H9 (cell line): Measurements from ENCODE around the gene FAT3. TPM values are rescaled to one million over a fixed set of nuclear protein-coding genes. Genes with fewer than 3 reads are reported as not detected.

Experiments used
- DNase-seq: peaks from one replicate; pipeline ENCODE4 v3.0.0-alpha.2; 2017
- H2AFZ ChIP-seq: one replicate; pipeline ENCODE4 v1.6.1; 2013; ENCODE audit warnings: mild to moderate bottlenecking, low read length, control low read depth, moderate library complexity
- H2AK5ac ChIP-seq: 2 replicates; pipeline ENCODE4 v1.6.1; 2013; ENCODE audit warnings: low read length, control low read depth, mixed read lengths; ENCODE audit not compliant: insufficient read length
- H2BK120ac ChIP-seq: one replicate; pipeline ENCODE4 v1.6.1; 2013; ENCODE audit warnings: low read depth, mild to moderate bottlenecking, low read length, control low read depth, inconsistent platforms; ENCODE audit not compliant: poor library complexity, severe bottlenecking
- H2BK12ac ChIP-seq: 2 replicates; pipeline ENCODE4 v1.6.1; 2013; ENCODE audit warnings: low read length, control low read depth, mixed read lengths, low read depth; ENCODE audit not compliant: insufficient read length
- H2BK15ac ChIP-seq: 2 replicates; pipeline ENCODE4 v1.6.1; 2013; ENCODE audit warnings: low read depth, low read length, control low read depth
- H2BK20ac ChIP-seq: one replicate; pipeline ENCODE4 v1.6.1; 2013; ENCODE audit warnings: low read depth, mild to moderate bottlenecking, low read length, control low read depth, inconsistent platforms; ENCODE audit not compliant: poor library complexity, severe bottlenecking
- H2BK5ac ChIP-seq: 2 replicates; pipeline ENCODE4 v1.6.1; 2013; ENCODE audit warnings: low read length, control low read depth, mixed read lengths; ENCODE audit not compliant: insufficient read length
- H3K14ac ChIP-seq: 2 replicates; pipeline ENCODE4 v1.6.1; 2013; ENCODE audit warnings: low read length, control low read depth; ENCODE audit not compliant: insufficient read depth
- H3K18ac ChIP-seq: 2 replicates; pipeline ENCODE4 v1.6.1; 2013; ENCODE audit warnings: low read depth, mild to moderate bottlenecking, mixed read lengths, low read length, control low read depth; ENCODE audit not compliant: insufficient read length
- H3K23ac ChIP-seq: 2 replicates; pipeline ENCODE4 v1.6.1; 2013; ENCODE audit warnings: low read length, control low read depth, mixed read lengths, low read depth; ENCODE audit not compliant: insufficient read length
- H3K23me2 ChIP-seq: 2 replicates; pipeline ENCODE4 v1.6.1; 2013; ENCODE audit warnings: low read depth, mild to moderate bottlenecking, mixed read lengths, low read length, control low read depth; ENCODE audit not compliant: insufficient read length, poor library complexity, severe bottlenecking
- H3K27ac ChIP-seq: 2 replicates; pipeline ENCODE4 v1.5.1; 2013; ENCODE audit warnings: low read length, control low read depth, mixed read lengths, low read depth; ENCODE audit not compliant: insufficient read length
- H3K27me3 ChIP-seq: 2 replicates; pipeline ENCODE4 v1.6.1; 2013; ENCODE audit warnings: low read length, control low read depth, inconsistent platforms; ENCODE audit not compliant: insufficient read depth
- H3K4ac ChIP-seq: 2 replicates; pipeline ENCODE4 v1.6.1; 2013; ENCODE audit warnings: low read depth, mild to moderate bottlenecking, control low read depth, inconsistent platforms, low read length, moderate library complexity
- H3K4me1 ChIP-seq: 2 replicates; pipeline ENCODE4 v1.6.1; 2013; ENCODE audit warnings: low read length, control low read depth, inconsistent platforms; ENCODE audit not compliant: insufficient read depth
- H3K4me2 ChIP-seq: 2 replicates; pipeline ENCODE4 v1.6.1; 2013; ENCODE audit warnings: low read length, control low read depth, mixed read lengths; ENCODE audit not compliant: insufficient read length, insufficient read depth
- H3K56ac ChIP-seq: 2 replicates; pipeline ENCODE4 v1.6.1; 2013; ENCODE audit warnings: low read depth, mild to moderate bottlenecking, mixed read lengths, low read length, control low read depth; ENCODE audit not compliant: insufficient read length
- H3K79me1 ChIP-seq: 2 replicates; pipeline ENCODE4 v1.6.1; 2013; ENCODE audit warnings: low read depth, mild to moderate bottlenecking, moderate library complexity, low read length, control low read depth, inconsistent platforms; ENCODE audit not compliant: insufficient read depth, poor library complexity, severe bottlenecking
- H3K79me2 ChIP-seq: 2 replicates; pipeline ENCODE4 v1.6.1; 2013; ENCODE audit warnings: low read length, control low read depth, inconsistent platforms; ENCODE audit not compliant: insufficient read depth
- H3K9ac ChIP-seq: 2 replicates; pipeline ENCODE4 v1.6.1; 2013; ENCODE audit warnings: low read length, control low read depth, mixed read lengths; ENCODE audit not compliant: insufficient read length; ENCODE audit errors: extremely low read depth
- H3K9me3 ChIP-seq: one replicate; pipeline ENCODE4 v1.6.1; 2013; ENCODE audit warnings: low read depth, low read length, inconsistent platforms; ENCODE audit not compliant: control insufficient read depth
- H3T11ph ChIP-seq: one replicate; pipeline ENCODE4 v1.6.1; 2013; ENCODE audit warnings: mild to moderate bottlenecking, low read length, control low read depth, inconsistent platforms
- H4K20me1 ChIP-seq: one replicate; pipeline ENCODE4 v1.6.1; 2013; ENCODE audit not compliant: control insufficient read depth, insufficient read length, insufficient read depth
- H4K5ac ChIP-seq: 2 replicates; pipeline ENCODE4 v1.6.1; 2013; ENCODE audit warnings: low read depth, mild to moderate bottlenecking, mixed read lengths, low read length, control low read depth; ENCODE audit not compliant: insufficient read length
- H4K8ac ChIP-seq: replicated peaks from 2 replicates; pipeline ENCODE4 v1.6.1; 2013; ENCODE audit warnings: low read length, control low read depth, mixed read lengths, low read depth; ENCODE audit not compliant: insufficient read length
- H4K91ac ChIP-seq: 2 replicates; pipeline ENCODE4 v1.6.1; 2013; ENCODE audit warnings: low read depth, mild to moderate bottlenecking, moderate library complexity, mixed read lengths, low read length, control low read depth; ENCODE audit not compliant: insufficient read length
- H3K27ac Mint-ChIP-seq, 3 experiments: 2 replicates in 2 of 3; 3 replicates in 1 of 3; pipeline ENCODE4 v1.8.0; 2020 to 2021; ENCODE audit warnings: mixed read lengths in 3 of 3, mild to moderate bottlenecking in 1 of 3, moderate library complexity in 1 of 3
- H3K27me3 Mint-ChIP-seq: 2 replicates; pipeline ENCODE4 v1.8.0; 2021; ENCODE audit warnings: low read depth, mild to moderate bottlenecking, moderate library complexity, mixed read lengths
- H3K36me3 Mint-ChIP-seq, 3 experiments: 2 replicates in 2 of 3; 3 replicates in 1 of 3; pipeline ENCODE4 v1.8.0; 2020 to 2021; ENCODE audit warnings: low read depth in 3 of 3, mixed read lengths in 3 of 3; ENCODE audit not compliant: insufficient read depth in 1 of 3
- H3K4me1 Mint-ChIP-seq, 2 experiments: 2 replicates each; pipeline ENCODE4 v1.8.0; 2020; ENCODE audit warnings: mixed read lengths in 2 of 2
- H3K4me3 Mint-ChIP-seq, 2 experiments: 2 replicates in 1 of 2; 3 replicates in 1 of 2; pipeline ENCODE4 v1.8.0; 2020 to 2021; ENCODE audit warnings: mild to moderate bottlenecking in 2 of 2, mixed read lengths in 2 of 2, moderate library complexity in 1 of 2
- H3K9me3 Mint-ChIP-seq, 2 experiments: 2 replicates in 1 of 2; 3 replicates in 1 of 2; pipeline ENCODE4 v1.8.0; 2020; ENCODE audit warnings: mild to moderate bottlenecking in 2 of 2, mixed read lengths in 2 of 2, moderate library complexity in 1 of 2
- CTCF ChIP-seq: fragments of 200-600 bp; sonication (generic); conservative IDR thresholded peaks from 3 replicates; pipeline ENCODE4 v1.8.0; 2021; ENCODE audit warnings: antibody characterized with exemption, mild to moderate bottlenecking
- WGBS: extraction: QIAGEN DNeasy Blood & Tissue Kit; methylation state at CpG from one replicate; pipeline ENCODE4 v1.1.7; 2013; ENCODE audit warnings: missing lambda C conversion rate, low lambda C conversion rate, mixed read lengths; ENCODE audit not compliant: insufficient read length; ENCODE audit errors: extremely low coverage; 5-methylcytosine and 5-hydroxymethylcytosine counted together
- total RNA-seq: library from RNA; stranded (reverse); gene quantifications from 2 replicates; pipeline ENCODE4 v1.2.1, GENCODE V29; 2021

The FAT3 gene
- total RNA-seq, 1 experiment from 2014 or later: 19.1 TPM

GRCh38 chr11:92245700-92246271, 21.2 kb downstream of the FAT3 start:
- H3K18ac ChIP-seq: no peak overlapping the region
- no peak overlapping the region for H2AK5ac ChIP-seq
- H2BK5ac ChIP-seq: no peak overlapping the region
- H4K91ac ChIP-seq: no peak overlapping the region
- H3K23ac ChIP-seq: no peak overlapping the region
- H3K79me1 ChIP-seq: peaks cover 9% of the 10 kb centered on the region
- 0 out of 2 replicates have a peak overlapping the region, but pooled peaks have one; percentile 8 for H3K14ac ChIP-seq
- H3K27ac Mint-ChIP-seq: no peak overlapping the region
- no peak overlapping the region for H3K56ac ChIP-seq
- H3K23me2 ChIP-seq: no peaks in the 10 kb centered on the region
- WGBS: no CpG with 5 or more reads among the region's 5 CpGs
- no peak for TF ChIP-seq CTCF
- H3K4me1 ChIP-seq: peaks cover 18% of the 10 kb centered on the region
- peaks cover 17% of the 10 kb centered on the region; the same call in 1 of the 2 replicates for H3K79me2 ChIP-seq
- H2BK12ac ChIP-seq: no peak overlapping the region
- H4K8ac ChIP-seq: no peak overlapping the region
- no peak for DNase-seq
- H3K27me3 Mint-ChIP-seq: no peaks in the 10 kb centered on the region
- no peak overlapping the region for H3K4me2 ChIP-seq
- H3K9ac ChIP-seq: no peak overlapping the region
- no peak overlapping the region for H2BK15ac ChIP-seq
- H3K9me3 ChIP-seq: no peaks in the 10 kb centered on the region
- no peak overlapping the region for H2BK120ac ChIP-seq
- no peaks in the 10 kb centered on the region for H3K27me3 ChIP-seq
- no peak overlapping the region for H2BK20ac ChIP-seq
- H3K9me3 Mint-ChIP-seq: peaks cover 3% of the 10 kb centered on the region in 2 experiments; a peak in 2 of 5 replicates
- no peak overlapping the region for H3K4me3 Mint-ChIP-seq
- peak overlapping the region; percentile 28 for H4K5ac ChIP-seq
- H3K4ac ChIP-seq: no peak overlapping the region
- H3T11ph ChIP-seq: no peak overlapping the region
- H2AFZ ChIP-seq: no peak overlapping the region
- H4K20me1 ChIP-seq: no peaks in the 10 kb centered on the region
- H3K4me1 Mint-ChIP-seq: peaks cover 20 to 27% of the 10 kb centered on the region in 2 experiments
- no peak overlapping the region for H3K27ac ChIP-seq
- peaks cover 0 to 3% (median 0%) of the 10 kb centered on the region in 3 experiments; a peak in 4 of 7 replicates for H3K36me3 Mint-ChIP-seq
